Measurements from ENCODE around the gene CPS1.

The CPS1 gene

GRCh38 chr2:210546424-210547208 is 9.8 kb upstream of the CPS1 start:
- no peak for DNase-seq (ENCODE audit: low read depth in 4 of 4, low spot score in 1 of 4)

- no peak for DNase-seq (ENCODE audit: low read depth in 4 of 4, low spot score in 1 of 4)
Observed at GRCh38 chr2:210548031-210548430, 8.4 kb upstream of the CPS1 start.

- DNase-seq (ENCODE audit: low read depth in 4 of 4, low spot score in 1 of 4) = no peak
Observed at GRCh38 chr2:210548878-210549384, 7.5 kb upstream of the CPS1 start.

GRCh38 chr2:210551001-210551400 is 5.4 kb upstream of the CPS1 start:
- DNase-seq (ENCODE audit: low read depth in 4 of 4, low spot score in 1 of 4) = no peak

GRCh38 chr2:210553373-210553772 is 3.0 kb upstream of the CPS1 start:
- no peak for DNase-seq (ENCODE audit: low read depth in 4 of 4, low spot score in 1 of 4)

GRCh38 chr2:210555555-210555954 is 844 bp upstream of the CPS1 start:
- DNase-seq (ENCODE audit: low read depth in 4 of 4, low spot score in 1 of 4) = no peak

GRCh38 chr2:210557721-210558120 is 1.3 kb downstream of the CPS1 start:
- no peak for DNase-seq (ENCODE audit: low read depth in 4 of 4, low spot score in 1 of 4)

GRCh38 chr2:210558708-210559107 is 2.3 kb downstream of the CPS1 start:
- DNase-seq (ENCODE audit: low read depth in 4 of 4, low spot score in 1 of 4) = no peak

- DNase-seq (ENCODE audit: low read depth in 4 of 4, low spot score in 1 of 4) = no peak
Observed at GRCh38 chr2:210559182-210559581, 2.8 kb downstream of the CPS1 start.

GRCh38 chr2:210561475-210561874 is 5.1 kb downstream of the CPS1 start:
- DNase-seq (ENCODE audit: low read depth in 4 of 4, low spot score in 1 of 4) = no peak

GRCh38 chr2:210562091-210562490 is 5.7 kb downstream of the CPS1 start:
- DNase-seq (ENCODE audit: low read depth in 4 of 4, low spot score in 1 of 4) = no peak

GRCh38 chr2:210562502-210563080 is 6.2 kb downstream of the CPS1 start:
- no peak for DNase-seq (ENCODE audit: low read depth in 4 of 4, low spot score in 1 of 4)

GRCh38 chr2:210567279-210567678 is 10.9 kb downstream of the CPS1 start:
- DNase-seq (ENCODE audit: low read depth in 4 of 4, low spot score in 1 of 4) = no peak

GRCh38 chr2:210568108-210568507 is 11.7 kb downstream of the CPS1 start:
- DNase-seq (ENCODE audit: low read depth in 4 of 4, low spot score in 1 of 4) = no peak

- DNase-seq (ENCODE audit: low read depth in 4 of 4, low spot score in 1 of 4) = no peak
Observed at GRCh38 chr2:210577263-210578071, 21.1 kb downstream of the CPS1 start.

GRCh38 chr2:210584834-210585233 is 28.4 kb downstream of the CPS1 start:
- DNase-seq (ENCODE audit: low read depth in 4 of 4, low spot score in 1 of 4) = no peak

- no peak for DNase-seq (ENCODE audit: low read depth in 4 of 4, low spot score in 1 of 4)
Observed at GRCh38 chr2:210586381-210586780, 30.0 kb downstream of the CPS1 start.

GRCh38 chr2:210591663-210592062 is 35.3 kb downstream of the CPS1 start:
- DNase-seq (ENCODE audit: low read depth in 4 of 4, low spot score in 1 of 4) = no peak

GRCh38 chr2:210592726-210593125 is 36.3 kb downstream of the CPS1 start:
- no peak for DNase-seq (ENCODE audit: low read depth in 4 of 4, low spot score in 1 of 4)

- DNase-seq (ENCODE audit: low read depth in 4 of 4, low spot score in 1 of 4) = no peak
Observed at GRCh38 chr2:210593166-210593565, 36.8 kb downstream of the CPS1 start.

GRCh38 chr2:210598219-210598618 is 41.8 kb downstream of the CPS1 start:
- DNase-seq (ENCODE audit: low read depth in 4 of 4, low spot score in 1 of 4) = no peak

- DNase-seq (ENCODE audit: low read depth in 4 of 4, low spot score in 1 of 4) = no peak
Observed at GRCh38 chr2:210599476-210599875, 43.1 kb downstream of the CPS1 start.
